Stimulated activated naive B cell treated with anti-CD40 and anti-IgM and Interleukin-4, amounts not matched to agents 10 μg/mL and 1 μg/mL and 100 μg/mL, for 72 hours (primary cell): ENCODE results near the gene SYNGR3.

Experiments used
- ATAC-seq, 2 donors: fragments of 150-1000 bp; cut with Tn5 transposase; replicated peaks; 2 replicates each; pipeline ENCODE4 v1.10.0; 2021; ENCODE audit warnings: moderate library complexity in 1 of 2
- DNase-seq: peaks from one replicate; pipeline ENCODE4 v3.0.0; 2021
- H3K27ac Mint-ChIP-seq: one replicate; pipeline ENCODE4 v1.8.0; 2022; ENCODE audit warnings: mild to moderate bottlenecking, mixed read lengths
- H3K27me3 Mint-ChIP-seq, 2 donors: one replicate each; pipeline ENCODE4 v1.8.0; 2022; ENCODE audit warnings: mixed read lengths in 2 of 2
- H3K36me3 Mint-ChIP-seq, 2 donors: one replicate each; pipeline ENCODE4 v1.8.0; 2022; ENCODE audit warnings: mixed read lengths in 2 of 2, mild to moderate bottlenecking in 1 of 2
- H3K4me1 Mint-ChIP-seq, 2 donors: one replicate each; pipeline ENCODE4 v1.8.0; 2022; ENCODE audit warnings: mixed read lengths in 2 of 2, mild to moderate bottlenecking in 1 of 2
- H3K4me3 Mint-ChIP-seq, 2 donors: one replicate each; pipeline ENCODE4 v1.8.0; 2022; ENCODE audit warnings: mild to moderate bottlenecking in 2 of 2, mixed read lengths in 2 of 2, moderate library complexity in 1 of 2
- H3K9me3 Mint-ChIP-seq, 2 donors: one replicate each; pipeline ENCODE4 v1.8.0; 2022; ENCODE audit warnings: mixed read lengths in 2 of 2, mild to moderate bottlenecking in 1 of 2

Gene SYNGR3

DNA sequence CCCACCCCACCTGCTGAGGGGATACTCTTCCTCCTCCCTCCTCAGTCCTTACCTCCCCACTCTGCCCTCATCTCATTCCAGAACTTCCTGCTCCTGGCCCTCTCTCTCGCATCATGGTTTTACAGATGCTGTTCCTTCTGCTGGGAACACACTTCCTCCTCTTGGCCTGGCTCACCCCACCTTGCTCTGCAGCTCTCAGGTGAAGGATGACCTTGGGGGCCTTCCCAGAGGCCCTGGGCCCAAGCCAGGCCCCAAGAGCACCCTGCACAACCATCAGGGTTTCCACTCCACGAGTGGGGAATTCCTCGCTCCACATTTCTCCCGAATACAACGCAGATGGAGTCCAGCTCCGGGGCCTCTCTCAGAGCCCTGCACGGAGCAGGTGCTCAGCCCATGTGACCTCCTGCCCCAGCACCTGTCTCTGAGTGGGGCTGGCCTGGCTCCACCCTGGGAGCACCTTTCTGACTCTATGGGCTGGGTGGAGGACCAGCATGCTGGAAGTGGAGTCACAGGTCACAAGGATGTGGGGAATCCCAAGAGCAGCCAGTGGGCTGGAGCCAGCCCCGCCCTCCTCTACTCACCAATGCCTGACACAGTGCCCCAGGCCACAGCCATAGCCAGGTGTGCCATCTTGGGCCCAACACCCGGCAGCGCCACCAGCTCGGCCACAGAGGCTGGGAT lies 53.4 kb downstream of the SYNGR3 start:
- Mint-ChIP-seq H3K36me3 (peaks cover 4 to 8% of the 10 kb centered on the region in 2 donors), H3K9me3 (no peaks in the 10 kb centered on the region), H3K4me3 (no peak overlapping the region), H3K27ac (peak overlapping the region; percentile 43), H3K27me3 (no peaks in the 10 kb centered on the region), H3K4me1 (peaks cover 18 to 29% of the 10 kb centered on the region in 2 donors)
- ATAC-seq (no peak), DNase-seq (no peak)
